Stimulated activated CD4-positive, alpha-beta T cell treated with anti-CD3 and anti-CD28 coated beads, TNF-alpha, amount 100 ng/mL, for 1 hour (primary cell): Measurements from ENCODE around the gene KRTCAP3.

Source experiments
- DNase-seq, 3 donors: peaks; one replicate each; pipeline ENCODE4 v3.0.0-alpha.2; 2020; ENCODE audit warnings: low read depth in 3 of 3, low spot score in 1 of 3

KRTCAP3 gene

DNA sequence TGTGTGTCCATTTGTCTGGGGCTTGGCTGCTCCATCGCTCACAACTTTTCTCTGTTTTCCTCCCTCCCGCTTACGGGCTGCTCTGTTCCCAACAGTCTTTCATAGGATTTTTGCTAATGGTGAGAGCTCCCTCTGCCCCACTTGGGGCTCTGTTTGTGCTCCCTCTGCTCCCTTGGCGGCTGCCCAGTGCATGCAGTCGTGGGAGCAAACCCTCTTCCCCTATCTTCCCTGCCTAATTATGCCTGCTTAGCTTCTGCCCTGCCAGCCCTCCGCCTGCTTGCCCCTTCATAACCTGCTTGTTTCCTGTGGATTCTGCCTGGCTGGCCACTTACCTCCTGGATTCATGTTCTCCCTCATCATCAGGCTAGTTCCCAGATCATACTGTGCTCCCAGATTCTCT lies 6.6 kb upstream of the KRTCAP3 start:
- DNase-seq, result no peak

DNA sequence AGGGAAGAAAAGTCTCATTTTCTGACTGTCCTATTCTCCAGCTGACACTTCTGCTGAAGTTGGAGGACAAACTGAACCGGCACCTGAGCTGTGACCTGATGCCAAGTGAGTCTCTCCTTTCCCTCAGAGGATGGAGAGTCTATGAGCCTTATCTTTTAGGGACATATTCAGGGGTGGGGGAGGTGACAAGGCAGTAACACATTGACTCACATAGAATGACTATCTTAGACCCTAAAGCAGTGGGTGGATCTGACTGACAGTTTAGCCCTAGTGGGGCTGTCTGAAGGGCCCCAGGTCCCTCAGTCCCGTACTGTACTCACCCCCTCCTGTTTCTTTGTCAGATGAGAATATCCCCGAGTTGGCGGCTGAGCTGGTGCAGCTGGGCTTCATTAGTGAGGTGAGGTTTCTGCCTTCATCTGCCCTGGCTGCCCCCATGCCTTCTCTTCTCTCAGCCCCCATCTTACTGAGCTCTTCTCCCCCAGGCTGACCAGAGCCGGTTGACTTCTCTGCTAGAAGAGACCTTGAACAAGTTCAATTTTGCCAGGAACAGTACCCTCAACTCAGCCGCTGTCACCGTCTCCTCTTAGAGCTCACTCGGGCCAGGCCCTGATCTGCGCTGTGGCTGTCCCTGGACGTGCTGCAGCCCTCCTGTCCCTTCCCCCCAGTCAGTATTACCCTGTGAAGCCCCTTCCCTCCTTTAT lies 805 bp upstream of the KRTCAP3 start:
- no peak for DNase-seq

- no peak for DNase-seq
Observed at GRCh38 chr2:27442920-27443282, 720 bp downstream of the KRTCAP3 start.

DNA sequence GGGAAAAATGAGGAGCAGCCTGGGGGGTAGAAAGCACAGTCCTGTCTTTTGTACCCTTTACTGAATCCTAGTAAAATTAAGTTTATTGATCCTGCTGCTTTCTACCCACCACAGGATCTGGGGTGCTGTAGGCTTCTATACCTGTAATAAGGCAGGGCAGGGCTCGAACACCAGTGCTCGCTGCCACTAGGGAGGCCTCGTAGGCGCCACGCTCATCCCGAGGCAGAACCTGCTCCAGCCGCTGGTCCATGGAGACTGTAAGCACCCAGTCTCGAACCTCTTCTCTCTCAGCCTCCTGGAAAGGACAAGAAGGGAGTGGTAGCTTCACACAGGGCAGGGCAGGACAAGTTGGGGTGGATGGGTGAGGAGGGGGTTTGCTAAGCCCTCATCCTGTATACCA lies 3.0 kb downstream of the KRTCAP3 start:
- no peak for DNase-seq

GRCh38 chr2:27445615-27446014 lies 3.4 kb downstream of the KRTCAP3 start:
- no peak for DNase-seq

DNA sequence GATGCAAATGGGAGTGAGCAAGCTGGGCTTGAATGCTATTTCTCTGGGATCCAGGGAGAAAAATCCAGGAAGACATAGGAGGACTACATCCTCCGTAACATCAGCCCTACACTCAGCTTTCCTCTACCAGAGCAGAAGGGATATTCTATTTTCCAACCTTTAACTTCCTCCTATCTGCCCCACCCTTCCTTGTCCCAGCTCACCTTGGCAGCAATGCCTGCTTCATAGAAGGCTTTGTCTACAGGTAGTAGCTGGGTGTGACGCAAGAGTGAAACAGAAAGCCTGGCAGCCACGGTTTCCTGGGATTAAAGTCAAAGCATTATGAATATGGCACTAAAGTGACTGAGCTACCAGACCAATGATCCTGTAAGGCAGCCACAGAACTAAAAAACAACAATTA lies 3.9 kb downstream of the KRTCAP3 start:
- no peak for DNase-seq

GRCh38 chr2:27448381-27448780 lies 6.2 kb downstream of the KRTCAP3 start:
- DNase-seq, result no peak

DNA sequence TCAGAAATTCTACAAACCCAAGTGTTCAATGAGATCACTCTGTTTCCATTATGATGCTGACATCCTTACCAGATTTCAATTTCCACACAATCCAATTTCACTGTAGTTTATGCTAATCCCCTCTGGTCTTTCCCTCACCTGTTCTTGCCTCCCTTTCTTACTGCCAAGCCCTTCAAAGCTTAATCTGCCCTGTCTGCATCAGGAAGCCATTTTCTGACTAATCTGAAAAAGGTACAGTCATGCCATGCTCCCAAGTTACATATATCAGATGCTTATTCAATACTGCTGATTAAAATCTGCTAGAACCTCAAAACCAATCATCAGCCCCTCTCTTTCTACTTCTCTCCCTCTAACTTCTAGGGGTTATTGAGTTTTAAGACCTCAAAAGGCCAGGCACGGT lies 8.9 kb downstream of the KRTCAP3 start:
- DNase-seq, result no peak

- DNase-seq, result no peak
Observed at GRCh38 chr2:27453968-27454367, 11.8 kb downstream of the KRTCAP3 start.

- DNase-seq, result no peak
Observed at GRCh38 chr2:27461118-27461517, 18.9 kb downstream of the KRTCAP3 start.

DNA sequence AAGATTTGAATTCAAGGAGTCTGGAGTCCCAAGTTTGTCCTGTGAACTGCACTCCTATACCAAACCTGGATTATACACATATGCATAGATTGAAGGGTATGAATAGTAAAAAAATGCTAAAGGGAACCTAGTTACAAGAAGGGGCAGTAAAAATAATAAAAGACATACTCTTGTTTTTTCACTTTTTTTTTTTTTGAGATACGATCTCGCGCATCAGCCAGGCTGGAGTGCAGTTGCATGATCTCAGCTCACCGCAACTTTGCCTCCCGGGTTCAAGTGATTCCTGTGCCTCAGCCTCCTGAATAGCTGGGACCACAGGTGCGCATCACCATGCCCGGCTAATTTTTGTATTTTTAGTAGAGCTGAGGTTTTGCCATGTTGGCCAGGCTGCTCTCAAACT lies 22.3 kb downstream of the KRTCAP3 start:
- DNase-seq, result no peak

DNA sequence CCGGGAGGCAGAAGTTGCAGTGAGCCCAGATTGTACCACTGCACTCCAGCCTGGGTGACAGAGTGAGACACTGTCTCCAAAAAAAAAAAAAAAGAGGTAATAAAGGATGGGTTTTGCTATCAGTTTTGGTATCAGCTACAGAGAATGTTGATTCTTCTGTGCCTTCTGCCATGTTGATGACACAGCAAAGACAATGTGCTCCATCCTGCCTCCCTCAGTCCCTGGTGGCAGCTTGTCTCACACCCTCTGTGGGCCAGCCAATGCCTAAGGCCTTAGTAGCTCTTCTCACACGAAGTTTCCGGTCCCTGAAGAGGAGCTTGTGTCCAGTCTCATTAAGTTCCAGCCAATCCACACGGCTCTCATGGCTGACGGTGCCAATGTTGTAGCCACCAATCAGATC lies 29.8 kb downstream of the KRTCAP3 start:
- DNase-seq, result no peak

DNA sequence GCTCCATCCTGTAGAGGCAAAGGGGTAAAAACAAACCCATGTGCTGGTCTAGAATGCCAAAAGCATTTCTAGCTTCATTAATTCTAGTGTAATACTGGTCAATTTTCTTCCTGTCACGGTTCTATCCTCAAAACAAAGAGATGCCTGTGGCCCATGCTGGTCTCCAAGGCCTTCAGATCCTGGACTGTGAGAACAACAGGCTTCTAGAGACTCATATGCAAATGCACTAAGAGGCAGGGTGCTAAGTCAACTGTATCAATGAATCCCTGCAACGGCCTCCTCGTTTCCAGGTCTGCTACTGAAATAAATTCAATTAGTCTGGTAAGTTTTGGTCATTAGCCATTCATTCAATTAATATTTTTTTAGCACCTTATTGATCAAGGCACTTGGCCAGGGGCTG lies 43.3 kb downstream of the KRTCAP3 start:
- no peak for DNase-seq

DNA sequence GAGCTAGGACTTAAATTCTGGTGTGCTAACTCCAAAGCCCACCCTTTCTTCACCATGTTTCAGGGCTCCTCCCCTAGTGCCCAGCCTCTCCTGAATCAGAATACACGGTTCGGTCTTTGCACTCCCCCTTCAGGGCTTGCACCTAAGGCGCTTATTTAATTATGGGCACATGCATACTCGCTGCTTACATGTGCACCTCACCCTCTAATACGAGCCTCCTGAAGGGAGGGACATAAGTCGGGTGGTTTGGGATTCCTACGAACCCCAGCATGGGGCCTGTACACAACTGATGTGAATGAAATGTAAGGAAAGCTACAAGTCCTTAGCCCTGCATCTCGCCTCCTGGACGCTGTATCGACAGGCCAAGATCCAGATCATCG lies 46.9 kb downstream of the KRTCAP3 start:
- no peak for DNase-seq

GRCh38 chr2:27489498-27490397 lies 47.6 kb downstream of the KRTCAP3 start, which contains the start of gene IFT172:
Gene IFT172, minus strand, starts transcription at chr2:27489743. Its CDS starts 90 bp downstream, at chr2:27489653.
- peak; percentile 95 to 99 (median 96) for DNase-seq

DNA sequence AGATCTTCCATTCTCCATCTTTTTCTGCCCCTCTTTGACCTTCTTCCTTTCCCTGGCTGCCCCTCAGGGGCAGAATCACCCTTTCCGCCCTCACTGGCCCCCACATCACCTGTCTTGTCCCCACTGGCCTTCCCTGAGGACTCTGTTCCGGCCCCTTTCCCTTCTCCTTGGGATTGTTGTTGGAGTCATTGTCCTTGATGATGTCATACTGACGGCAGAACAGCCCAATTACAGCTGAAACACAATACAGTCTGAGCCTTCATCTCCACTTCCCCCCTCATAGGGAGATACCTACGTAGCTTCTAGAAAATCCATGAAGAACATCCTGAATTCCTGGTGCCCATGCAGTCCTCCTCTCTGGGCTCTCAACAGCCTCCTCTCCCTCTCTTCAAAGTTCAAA lies 50.4 kb downstream of the KRTCAP3 start:
- no peak for DNase-seq

- DNase-seq, result no peak
Observed at GRCh38 chr2:27493948-27494283, 51.7 kb downstream of the KRTCAP3 start.
